Suprapubic skin (tissue), 4 donors: Measurements from ENCODE around the gene FARS2. TPM values are rescaled to one million over a fixed set of nuclear protein-coding genes. Genes with fewer than 3 reads are reported as not detected.

Source experiments
- DNase-seq, 2 donors: peaks; one replicate each; pipeline ENCODE4 v3.0.0-alpha.2; 2019; ENCODE audit warnings: low spot score in 2 of 2
- H3K27ac ChIP-seq: fragments of 200-600 bp; sonication (generic); one replicate; pipeline ENCODE4 v1.5.1; 2019
- H3K27me3 ChIP-seq: fragments of 200-600 bp; sonication (generic); one replicate; pipeline ENCODE4 v1.5.1; 2019
- H3K36me3 ChIP-seq: fragments of 200-600 bp; sonication (generic); one replicate; pipeline ENCODE4 v1.5.1; 2019
- H3K4me1 ChIP-seq: fragments of 200-600 bp; sonication (generic); one replicate; pipeline ENCODE4 v1.5.1; 2019
- H3K4me3 ChIP-seq: fragments of 200-600 bp; sonication (generic); one replicate; pipeline ENCODE4 v1.5.1; 2019; ENCODE audit warnings: mild to moderate bottlenecking
- H3K9me3 ChIP-seq: fragments of 200-600 bp; sonication (generic); one replicate; pipeline ENCODE4 v1.5.1; 2019
- EP300 ChIP-seq: sonication (generic); formaldehyde crosslinking; IDR thresholded peaks from one replicate; pipeline ENCODE4 v1.6.1; 2017; ENCODE audit warnings: antibody characterized with exemption
- POLR2A ChIP-seq, 2 donors: fragments of 450-650 bp; IDR thresholded peaks; one replicate each; pipeline ENCODE4 v1.6.1; 2017; ENCODE audit warnings: antibody characterized with exemption in 2 of 2, mild to moderate bottlenecking in 2 of 2, moderate library complexity in 2 of 2
- POLR2AphosphoS5 ChIP-seq, 3 donors: sonication (generic); formaldehyde crosslinking; IDR thresholded peaks; one replicate each; pipeline ENCODE4 v1.6.1; 2017; ENCODE audit warnings: antibody characterized with exemption in 3 of 3
- WGBS: methylation state at CpG from one replicate; pipeline ENCODE4 v1.1.5; 2018; 5-methylcytosine and 5-hydroxymethylcytosine counted together
- total RNA-seq, 4 donors: library from RNA; depleted of rRNA; stranded (reverse); fragments of >200 nt; gene quantifications; one replicate each; pipeline ENCODE4 v1.1.0, GENCODE V29; 2016
- TF ChIP-seq, protein P1 (sequence below), 2 donors: fragments of 200-600 bp in 1 of 2; fragments of 450-650 bp in 1 of 2; sonication (generic) in 1 of 2; IDR thresholded peaks; one replicate each; pipeline ENCODE4 v1.5.1; 2016 to 2019; ENCODE audit warnings: antibody characterized with exemption in 2 of 2, mild to moderate bottlenecking in 1 of 2, moderate library complexity in 1 of 2

Gene FARS2
- total RNA-seq, 4 donors from 2014 or later, result 15.0 to 22.4 (median 20.1) TPM

DNA sequence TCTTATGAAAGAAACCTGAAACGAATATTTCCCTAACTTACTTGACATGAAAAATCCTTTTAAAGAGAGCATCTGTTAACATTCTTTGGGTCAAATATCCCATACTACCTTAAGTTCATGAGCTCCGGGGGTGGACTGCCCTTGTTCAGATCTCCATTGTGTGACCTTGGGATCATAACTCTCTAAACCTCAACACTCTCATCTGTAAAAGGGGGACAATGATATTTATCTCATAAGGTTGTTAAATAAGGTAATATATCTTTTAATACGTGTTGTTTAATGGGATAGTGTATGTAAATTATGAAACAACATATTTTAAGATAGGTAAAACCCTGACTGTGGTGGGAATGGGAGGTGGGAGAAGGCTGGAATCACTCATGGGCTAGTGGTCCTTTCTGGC lies 326.3 kb downstream of the FARS2 start:
- Histone ChIP-seq H3K27ac (no peak overlapping the region), H3K4me3 (no peak overlapping the region), H3K4me1 (no peaks in the 10 kb centered on the region), H3K36me3 (no peaks in the 10 kb centered on the region), H3K27me3 (no peaks in the 10 kb centered on the region), H3K9me3 (no peaks in the 10 kb centered on the region)
- TF ChIP-seq EP300 (no peak), POLR2AphosphoS5 (IDR thresholded peaks at IDR 0.05) (no peak), POLR2A (IDR thresholded peaks at IDR 0.05) (no peak)
- TF ChIP-seq, protein P1, sequence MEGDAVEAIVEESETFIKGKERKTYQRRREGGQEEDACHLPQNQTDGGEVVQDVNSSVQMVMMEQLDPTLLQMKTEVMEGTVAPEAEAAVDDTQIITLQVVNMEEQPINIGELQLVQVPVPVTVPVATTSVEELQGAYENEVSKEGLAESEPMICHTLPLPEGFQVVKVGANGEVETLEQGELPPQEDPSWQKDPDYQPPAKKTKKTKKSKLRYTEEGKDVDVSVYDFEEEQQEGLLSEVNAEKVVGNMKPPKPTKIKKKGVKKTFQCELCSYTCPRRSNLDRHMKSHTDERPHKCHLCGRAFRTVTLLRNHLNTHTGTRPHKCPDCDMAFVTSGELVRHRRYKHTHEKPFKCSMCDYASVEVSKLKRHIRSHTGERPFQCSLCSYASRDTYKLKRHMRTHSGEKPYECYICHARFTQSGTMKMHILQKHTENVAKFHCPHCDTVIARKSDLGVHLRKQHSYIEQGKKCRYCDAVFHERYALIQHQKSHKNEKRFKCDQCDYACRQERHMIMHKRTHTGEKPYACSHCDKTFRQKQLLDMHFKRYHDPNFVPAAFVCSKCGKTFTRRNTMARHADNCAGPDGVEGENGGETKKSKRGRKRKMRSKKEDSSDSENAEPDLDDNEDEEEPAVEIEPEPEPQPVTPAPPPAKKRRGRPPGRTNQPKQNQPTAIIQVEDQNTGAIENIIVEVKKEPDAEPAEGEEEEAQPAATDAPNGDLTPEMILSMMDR (IDR thresholded peaks at IDR 0.05), result no peak
- no peak for DNase-seq
- WGBS, result 94% methylated on average over 3 of the region's 3 CpGs

DNA sequence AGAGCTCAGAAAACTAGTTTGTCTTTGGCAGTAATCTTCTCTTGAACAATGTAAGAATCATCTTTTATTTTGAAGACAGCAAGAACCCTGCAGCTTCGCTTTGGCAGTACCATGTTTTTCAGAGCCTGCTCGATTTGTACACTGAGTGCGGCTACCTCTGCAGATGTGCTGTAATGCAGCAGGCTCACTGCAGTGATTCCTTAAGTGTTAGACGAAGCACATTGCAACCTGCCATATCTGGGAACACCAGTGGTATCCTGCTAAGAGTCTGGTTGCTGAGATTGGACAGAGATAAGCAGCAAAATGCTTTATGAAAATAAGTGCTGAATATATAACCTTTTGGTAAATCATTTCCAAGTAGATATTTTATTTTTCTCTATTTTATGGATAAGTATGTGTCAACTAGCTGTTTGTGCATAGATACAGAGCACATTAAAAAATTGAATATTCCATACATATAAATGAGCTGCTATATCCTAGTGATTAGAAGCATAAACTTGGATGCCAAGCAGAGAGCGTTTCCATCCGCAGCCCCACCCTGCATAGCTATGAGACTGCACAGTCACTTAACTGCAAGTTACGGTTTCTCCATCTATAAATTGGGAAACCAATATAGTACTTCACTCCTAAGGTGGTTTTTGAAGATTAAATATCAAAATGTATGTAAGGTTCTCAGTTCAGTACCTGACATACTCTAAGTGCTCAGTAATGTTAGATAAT lies 328.3 kb downstream of the FARS2 start:
- 78% methylated on average over 7 of the region's 7 CpGs for WGBS
- no peaks in the 10 kb centered on the region for H3K36me3 ChIP-seq
- no peak overlapping the region for H3K4me3 ChIP-seq
- H3K27ac ChIP-seq, result no peak overlapping the region
- DNase-seq, result no peak
- no peaks in the 10 kb centered on the region for H3K27me3 ChIP-seq
- TF ChIP-seq, protein P1 (IDR thresholded peaks at IDR 0.05), result no peak
- TF ChIP-seq POLR2AphosphoS5 (IDR thresholded peaks at IDR 0.05) (no peak), POLR2A (IDR thresholded peaks at IDR 0.05) (no peak), EP300 (no peak)
- H3K4me1 ChIP-seq, result no peaks in the 10 kb centered on the region
- H3K9me3 ChIP-seq, result no peaks in the 10 kb centered on the region

DNA sequence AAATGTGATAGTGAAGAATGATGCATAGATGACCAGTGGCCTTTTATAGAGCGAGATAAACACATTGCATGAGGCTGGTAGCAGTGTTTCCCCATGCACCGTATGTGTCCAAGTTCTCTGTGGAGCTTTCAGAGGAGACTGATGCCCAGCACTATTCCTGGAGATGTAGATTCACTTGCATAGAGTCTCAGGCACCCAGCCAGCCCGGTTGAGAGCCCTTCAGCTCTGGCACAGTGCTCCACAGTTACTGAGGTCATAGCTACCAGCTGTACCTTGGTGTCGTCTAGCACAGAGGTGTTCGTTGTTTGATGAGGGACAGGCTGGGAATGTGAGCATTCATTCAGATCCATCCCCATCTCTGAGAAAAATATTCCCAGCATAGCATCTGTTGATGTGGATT lies 328.9 kb downstream of the FARS2 start:
- 91% methylated on average over 3 of the region's 5 CpGs for WGBS

DNA sequence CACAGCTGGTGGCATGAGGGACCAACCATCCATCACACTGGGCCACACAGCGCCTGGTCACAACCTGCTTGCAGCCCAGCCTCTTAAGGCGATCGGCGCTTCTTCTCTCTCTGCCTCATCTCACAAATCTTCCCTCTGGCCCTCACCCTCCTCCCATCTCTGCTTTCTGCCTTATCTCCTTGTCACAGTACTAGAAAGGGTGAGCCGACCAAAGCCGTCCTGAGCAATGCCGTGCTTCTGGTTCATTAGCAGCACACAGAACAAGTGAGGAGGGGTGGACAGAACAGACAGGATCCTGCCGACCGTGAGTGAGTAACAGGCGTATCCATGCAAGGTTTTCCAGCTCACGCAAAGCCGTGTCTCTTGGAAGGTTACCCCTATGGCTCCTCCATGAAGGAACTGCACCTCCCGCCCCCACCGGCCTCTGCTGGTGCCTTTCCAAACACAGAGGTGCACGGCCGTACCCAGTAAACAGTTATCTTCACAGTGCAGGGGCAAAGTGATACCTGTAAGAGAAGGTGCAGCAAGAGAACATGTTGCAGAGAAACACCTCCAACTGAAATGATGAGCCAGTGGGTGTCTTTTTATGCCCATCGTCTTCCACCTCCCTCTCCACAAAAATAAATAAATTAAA lies 331.7 kb downstream of the FARS2 start:
- DNase-seq, result no peak
- H3K4me3 ChIP-seq, result no peak overlapping the region
- TF ChIP-seq POLR2A (IDR thresholded peaks at IDR 0.05) (no peak), POLR2AphosphoS5 (IDR thresholded peaks at IDR 0.05) (no peak), EP300 (no peak)
- TF ChIP-seq, protein P1 (IDR thresholded peaks at IDR 0.05), result no peak
- no peak overlapping the region for H3K27ac ChIP-seq
- H3K27me3 ChIP-seq, result no peaks in the 10 kb centered on the region
- no peaks in the 10 kb centered on the region for H3K9me3 ChIP-seq
- H3K4me1 ChIP-seq, result no peaks in the 10 kb centered on the region
- H3K36me3 ChIP-seq, result no peaks in the 10 kb centered on the region
- 91% methylated on average over 17 of the region's 17 CpGs for WGBS

More for the DNA sequence above, 328.9 kb downstream of the FARS2 start:
- no peak for TF ChIP-seq EP300
- no peak for TF ChIP-seq POLR2AphosphoS5 (IDR thresholded peaks at IDR 0.05)
- TF ChIP-seq, protein P1 (IDR thresholded peaks at IDR 0.05), result no peak
- no peak for TF ChIP-seq POLR2A (IDR thresholded peaks at IDR 0.05)
- Histone ChIP-seq H3K4me3 (no peak overlapping the region), H3K9me3 (no peaks in the 10 kb centered on the region), H3K36me3 (no peaks in the 10 kb centered on the region), H3K27ac (no peak overlapping the region), H3K27me3 (no peaks in the 10 kb centered on the region), H3K4me1 (no peaks in the 10 kb centered on the region)
- DNase-seq, result no peak

DNA sequence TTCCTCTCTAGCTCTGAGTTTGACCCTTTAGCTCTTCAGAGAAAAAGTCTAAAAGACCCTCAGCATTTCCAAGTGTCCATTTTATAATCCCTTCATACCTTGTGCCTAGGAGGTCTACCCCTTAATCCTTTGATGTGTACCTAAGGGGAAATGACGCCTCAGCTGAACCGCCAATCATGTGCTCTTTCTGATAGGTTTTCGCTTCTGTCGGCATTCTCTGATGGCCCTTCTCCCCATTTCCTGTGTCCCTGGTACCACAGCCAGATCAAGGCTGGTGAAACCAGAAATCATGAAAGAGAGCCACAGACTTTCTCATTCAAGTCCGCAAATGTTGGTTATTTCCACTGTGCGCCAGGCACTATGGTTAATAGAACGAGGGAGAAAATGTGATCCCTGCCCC lies 333.9 kb downstream of the FARS2 start:
- no peak for DNase-seq
- Histone ChIP-seq H3K9me3 (no peaks in the 10 kb centered on the region), H3K4me1 (no peaks in the 10 kb centered on the region), H3K27ac (no peak overlapping the region), H3K4me3 (no peak overlapping the region), H3K27me3 (no peaks in the 10 kb centered on the region), H3K36me3 (no peaks in the 10 kb centered on the region)
- TF ChIP-seq POLR2AphosphoS5 (IDR thresholded peaks at IDR 0.05), result no peak
- 97% methylated on average over 7 of the region's 7 CpGs for WGBS
